GM21723 (cell line): ENCODE data around the gene NAALADL2.
"Not testable (repeated sequence)": the region's sequence is repeated elsewhere in the genome, so short reads cannot be mapped to it uniquely, and the experiment has no call there.

ENCODE experiments used
- ATAC-seq: cut with Tn5 transposase; IDR thresholded peaks from one replicate; pipeline ENCODE4 v1.9.1; 2021; ENCODE audit warnings: mild to moderate bottlenecking, moderate library complexity; ENCODE audit not compliant: unreplicated experiment

Gene NAALADL2

DNA sequence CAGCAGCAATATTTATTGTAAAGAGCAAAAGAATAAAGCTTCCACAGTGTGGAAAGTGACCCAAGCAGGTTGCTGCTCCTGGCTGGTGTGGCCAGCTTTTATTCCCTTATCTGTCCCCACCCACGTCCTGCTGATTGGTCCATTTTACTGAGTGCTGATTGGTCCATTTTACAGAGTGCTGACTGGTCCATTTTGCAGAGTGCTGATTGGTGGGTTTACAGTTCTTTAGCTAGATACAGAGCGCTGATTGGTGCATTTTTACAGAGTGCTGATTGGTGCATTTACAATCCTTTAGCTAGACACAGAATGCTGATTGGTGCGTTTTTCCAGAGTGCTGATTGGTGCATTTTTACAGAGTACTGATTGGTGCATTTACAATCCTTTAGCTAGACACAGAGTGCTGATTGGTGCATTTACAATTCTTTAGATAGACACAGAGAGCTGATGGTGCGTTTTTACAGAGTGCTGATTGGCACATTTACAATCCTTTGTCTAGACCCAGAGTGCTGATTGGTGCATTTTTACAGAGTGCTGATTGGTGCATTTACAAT lies 601.8 kb downstream of the NAALADL2 start:
- not testable (repeated sequence) for ATAC-seq

DNA sequence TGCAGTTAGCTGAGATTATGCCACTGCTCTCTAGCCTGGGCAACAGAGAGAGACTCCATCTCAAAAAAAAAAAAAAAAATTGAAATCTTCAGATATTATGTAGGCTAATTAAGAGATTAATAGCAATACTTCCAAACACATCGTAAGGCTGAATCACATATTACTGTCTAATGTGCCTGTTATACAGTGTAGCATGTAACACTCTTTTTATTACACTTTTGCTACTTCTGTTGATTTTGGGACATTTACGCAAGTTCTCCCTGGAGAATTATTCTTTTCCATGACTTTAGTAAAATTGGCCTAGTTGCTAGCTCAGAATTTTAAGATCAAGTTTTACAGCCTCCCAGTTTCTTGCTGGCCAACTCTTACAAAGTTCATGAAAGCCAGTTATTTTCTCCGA lies 605.2 kb downstream of the NAALADL2 start:
- no peak for ATAC-seq

DNA sequence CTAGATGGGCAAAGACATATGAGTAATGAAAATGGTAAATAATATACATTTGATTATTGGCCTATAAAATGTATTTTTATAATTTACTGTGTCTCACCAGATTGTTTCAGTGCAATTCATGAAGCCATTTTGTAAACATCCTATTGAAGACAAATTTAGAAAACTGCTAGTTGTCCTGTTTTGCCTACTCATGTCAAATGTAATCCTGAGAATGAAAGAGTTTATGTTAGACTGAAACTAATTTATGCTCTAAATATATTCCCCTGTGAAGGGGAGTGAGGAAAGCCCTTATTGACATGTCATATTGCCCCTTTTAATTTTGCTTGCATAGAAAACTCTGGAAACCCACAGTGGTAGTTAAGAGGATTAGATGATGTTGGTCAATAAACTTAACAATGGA lies 610.0 kb downstream of the NAALADL2 start:
- no peak for ATAC-seq

DNA sequence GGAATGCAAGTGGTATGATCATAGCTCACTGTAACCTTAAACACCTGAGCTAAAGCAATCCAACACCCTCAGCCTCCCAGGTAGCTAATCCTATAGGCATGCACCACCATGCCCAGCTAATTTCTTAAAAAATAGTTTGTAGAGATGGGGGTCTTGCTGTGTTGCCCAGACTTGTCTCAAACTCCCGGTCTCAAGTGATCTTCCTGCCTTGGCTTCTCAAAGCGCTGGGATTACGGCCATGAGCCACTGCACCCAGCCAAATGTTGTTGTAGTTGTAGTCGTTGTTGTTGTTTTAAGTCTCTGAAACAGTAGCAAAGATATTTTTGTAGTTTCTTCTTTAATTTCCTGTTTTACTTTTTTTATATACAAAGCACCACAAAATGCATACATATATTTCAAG lies 616.6 kb downstream of the NAALADL2 start:
- ATAC-seq: no peak

DNA sequence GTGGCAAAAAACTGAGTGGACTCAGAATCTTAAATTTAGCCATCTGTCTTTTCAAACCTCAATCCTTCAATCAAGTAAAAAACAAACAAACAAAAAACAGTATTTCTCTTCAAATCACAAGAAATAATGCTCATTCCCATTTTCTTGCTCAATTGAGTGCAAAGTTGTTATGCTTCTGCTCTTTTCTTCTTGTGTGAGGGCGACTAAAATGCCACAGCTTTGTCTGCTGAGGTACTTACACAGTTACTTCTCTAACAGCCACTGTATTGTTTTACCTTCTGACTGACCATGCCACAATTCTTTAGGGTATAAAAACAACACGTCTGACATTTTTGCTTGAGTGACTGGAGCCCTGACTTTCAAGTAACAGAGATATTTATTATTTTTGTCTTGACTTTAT lies 617.4 kb downstream of the NAALADL2 start:
- ATAC-seq: no peak

DNA sequence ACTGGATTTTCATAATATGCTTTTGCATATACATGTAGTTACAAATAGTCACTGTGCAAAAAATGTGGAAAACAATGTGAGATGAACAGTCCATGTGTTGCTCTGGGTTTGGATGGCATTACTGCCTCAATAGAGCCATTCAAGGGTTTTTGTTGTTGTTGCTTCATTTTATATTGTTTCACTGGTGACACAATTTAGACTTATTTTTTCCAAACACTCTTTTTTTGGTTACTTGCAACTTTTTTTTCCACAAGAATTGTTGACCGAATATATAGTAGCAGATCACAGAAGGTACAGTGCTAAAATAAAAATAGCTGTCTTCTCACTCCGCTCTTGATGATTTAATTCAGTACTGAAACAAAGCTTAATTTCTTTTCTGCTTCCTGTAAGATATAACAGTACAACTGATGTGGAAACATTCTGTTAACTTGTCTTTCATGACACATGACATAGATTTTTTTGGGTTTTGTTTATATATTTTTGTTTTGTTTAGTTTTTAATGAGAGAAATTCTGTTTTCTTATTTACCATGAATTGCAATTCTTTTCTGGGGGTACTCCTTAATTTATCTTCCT lies 618.6 kb downstream of the NAALADL2 start:
- ATAC-seq: peak; percentile 87

DNA sequence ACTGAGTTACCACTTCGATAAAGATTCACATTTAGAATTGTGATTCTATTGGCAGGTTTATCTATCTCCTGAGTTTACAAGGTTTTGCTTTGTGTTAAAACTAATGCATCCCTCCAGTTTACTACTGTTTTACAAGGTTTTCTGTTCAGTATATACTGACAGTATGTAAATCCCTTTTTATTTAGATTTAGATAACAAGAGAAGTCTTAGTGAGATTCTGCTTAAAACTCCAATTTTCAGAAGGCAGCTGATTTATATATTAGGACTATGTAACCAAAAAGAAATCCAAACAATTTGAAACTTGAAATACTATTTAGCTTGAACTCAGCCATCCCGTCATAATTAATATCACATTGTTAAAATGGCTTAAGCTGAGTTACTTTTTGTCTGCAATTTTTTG lies 619.2 kb downstream of the NAALADL2 start:
- ATAC-seq: no peak

DNA sequence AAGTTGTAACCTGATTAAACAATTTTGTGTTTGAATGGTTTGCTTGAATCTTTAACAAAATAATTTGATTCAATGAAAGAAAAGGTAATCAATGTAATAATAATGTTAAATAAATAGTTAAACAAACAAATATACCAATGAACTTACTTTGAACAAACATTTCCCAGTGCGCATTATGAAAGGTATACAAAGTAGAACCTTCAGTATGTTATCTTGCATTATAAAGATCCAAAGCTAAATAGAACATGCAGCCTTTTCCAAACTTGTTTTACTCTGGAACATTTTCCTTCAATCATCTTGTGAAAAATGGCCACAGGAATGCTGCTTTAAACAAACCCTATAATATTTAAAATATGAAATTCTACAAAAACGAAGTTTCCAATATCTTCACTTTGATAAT lies 620.0 kb downstream of the NAALADL2 start:
- ATAC-seq: no peak

DNA sequence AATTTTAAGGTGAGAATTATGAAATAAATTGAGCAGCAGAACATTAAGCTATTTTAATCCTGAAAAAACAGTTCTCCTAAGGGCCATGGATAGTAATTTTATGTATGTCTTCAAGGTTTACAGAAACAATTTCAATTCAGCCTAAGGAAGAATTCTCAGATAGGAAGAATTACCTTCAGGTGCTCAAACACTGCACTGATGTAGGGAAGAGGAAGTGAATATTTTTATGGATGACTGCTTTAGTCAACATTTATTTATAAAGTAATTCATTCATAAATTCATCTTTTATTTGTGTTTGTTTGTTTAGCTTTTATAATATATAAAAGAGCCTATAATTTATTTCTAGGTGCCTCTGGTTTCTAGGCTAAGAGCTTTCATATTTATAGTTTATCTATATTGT lies 620.7 kb downstream of the NAALADL2 start:
- no peak for ATAC-seq

DNA sequence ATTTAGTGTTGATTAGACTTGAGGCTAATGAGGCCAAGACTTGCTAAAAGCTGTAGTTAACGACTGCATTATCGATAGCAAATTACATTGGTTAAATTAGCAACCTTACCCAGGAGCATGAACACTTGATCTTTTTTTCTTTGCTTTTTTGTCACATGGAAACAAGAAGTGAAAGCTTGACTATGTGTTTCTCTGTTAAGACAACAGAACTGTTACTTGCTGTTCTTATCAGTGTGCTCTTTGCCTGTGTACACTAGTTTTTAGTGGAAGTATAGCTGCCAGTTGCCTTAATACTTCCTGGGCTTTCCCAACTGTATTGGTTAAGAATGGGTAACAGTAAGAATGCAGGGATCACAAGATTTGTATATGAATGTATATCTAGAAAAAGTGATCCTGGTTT lies 625.5 kb downstream of the NAALADL2 start:
- ATAC-seq: peak; percentile 48

DNA sequence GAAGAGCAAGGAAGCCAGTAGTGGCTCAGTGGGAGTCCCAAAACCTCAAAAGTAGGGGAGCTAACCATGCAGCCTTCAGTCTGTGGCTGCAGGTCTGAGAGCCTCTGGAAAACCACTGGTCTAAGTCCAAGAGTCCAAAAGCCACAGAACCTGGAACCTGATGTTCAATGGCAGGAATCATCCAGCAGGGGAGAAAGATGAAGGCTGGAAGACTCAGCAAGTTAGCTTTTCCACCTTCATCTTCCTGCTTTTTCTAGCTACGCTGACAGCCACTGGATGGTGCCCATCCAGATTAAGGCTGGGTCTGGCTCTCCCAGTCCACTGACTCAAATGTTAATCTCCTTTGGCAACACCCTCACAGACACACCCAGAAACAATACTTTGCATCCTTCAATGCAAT lies 626.3 kb downstream of the NAALADL2 start:
- ATAC-seq: no peak

DNA sequence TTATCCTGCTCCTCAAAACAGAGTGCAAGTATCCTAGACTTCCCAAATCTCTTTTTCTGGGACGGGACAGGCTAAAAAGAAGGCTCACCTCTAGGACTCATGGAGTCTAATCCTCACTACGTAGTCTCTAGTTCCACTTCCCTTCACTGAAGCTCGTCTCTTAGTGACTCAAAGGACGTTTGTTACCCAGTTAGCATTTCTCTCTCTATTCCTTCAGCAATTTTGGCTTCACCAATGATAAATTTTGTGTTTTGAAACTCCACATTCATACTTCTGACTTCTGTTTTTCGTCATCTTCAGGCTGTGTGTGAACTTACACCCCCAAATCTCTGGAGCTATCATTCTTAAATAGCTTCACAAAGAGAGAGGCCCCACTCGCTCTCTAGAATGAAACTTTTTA lies 627.1 kb downstream of the NAALADL2 start:
- peak; percentile 58 for ATAC-seq

DNA sequence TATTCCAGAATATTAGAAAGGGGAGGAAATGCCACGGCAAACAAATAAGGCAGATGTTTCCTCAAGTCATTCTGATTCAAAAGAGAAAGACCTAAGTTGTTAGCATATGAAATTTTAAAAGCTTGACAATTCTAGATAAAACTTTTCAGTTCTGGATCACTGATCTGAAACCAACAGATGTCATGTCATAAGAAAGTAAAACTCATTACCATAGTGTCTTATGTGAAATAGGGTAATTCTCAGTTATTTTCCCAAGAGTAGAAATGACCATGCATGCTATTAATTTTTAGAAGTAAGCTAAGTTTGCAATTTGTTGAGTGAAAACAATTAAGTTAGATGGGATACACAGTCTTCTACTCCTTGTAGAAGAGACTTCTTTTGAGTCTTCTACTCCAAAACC lies 630.3 kb downstream of the NAALADL2 start:
- peak; percentile 68 for ATAC-seq

DNA sequence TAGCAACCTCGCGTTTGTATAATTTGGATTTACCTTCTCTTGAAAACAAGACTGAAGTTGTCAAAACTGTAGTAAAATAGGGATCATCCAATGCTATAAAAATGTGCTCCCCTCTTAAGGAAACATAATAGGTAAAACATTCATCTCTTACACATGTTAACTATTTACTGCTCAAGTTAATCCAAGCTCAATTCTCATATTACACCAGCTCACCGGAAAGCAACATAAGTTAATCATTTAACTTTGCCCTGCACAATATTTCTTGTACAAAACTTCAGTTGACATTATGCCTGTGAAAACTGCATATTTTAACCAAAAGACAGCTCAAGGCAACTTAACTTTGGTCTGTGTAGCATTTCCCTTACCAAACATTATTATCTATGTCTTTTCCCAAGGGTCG lies 634.2 kb downstream of the NAALADL2 start:
- no peak for ATAC-seq

DNA sequence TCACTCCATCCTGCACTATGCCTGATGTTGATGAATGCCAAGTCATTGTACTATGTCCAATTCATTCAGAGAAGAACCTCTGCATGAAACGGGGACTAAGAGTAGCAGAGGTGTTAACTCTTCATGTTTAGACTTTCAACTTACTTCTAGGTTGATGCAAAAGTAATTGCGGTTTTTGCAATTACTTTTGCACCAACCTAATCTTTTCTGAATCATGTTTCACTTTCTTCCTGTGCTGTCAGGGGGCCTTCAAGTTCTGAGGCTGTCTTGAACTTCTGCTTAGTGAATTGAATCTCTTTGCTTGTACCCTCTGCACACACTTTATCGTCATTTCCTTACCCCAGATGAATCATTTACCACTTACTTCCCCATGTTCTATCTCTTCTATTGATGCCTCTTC lies 636.2 kb downstream of the NAALADL2 start:
- ATAC-seq: no peak

DNA sequence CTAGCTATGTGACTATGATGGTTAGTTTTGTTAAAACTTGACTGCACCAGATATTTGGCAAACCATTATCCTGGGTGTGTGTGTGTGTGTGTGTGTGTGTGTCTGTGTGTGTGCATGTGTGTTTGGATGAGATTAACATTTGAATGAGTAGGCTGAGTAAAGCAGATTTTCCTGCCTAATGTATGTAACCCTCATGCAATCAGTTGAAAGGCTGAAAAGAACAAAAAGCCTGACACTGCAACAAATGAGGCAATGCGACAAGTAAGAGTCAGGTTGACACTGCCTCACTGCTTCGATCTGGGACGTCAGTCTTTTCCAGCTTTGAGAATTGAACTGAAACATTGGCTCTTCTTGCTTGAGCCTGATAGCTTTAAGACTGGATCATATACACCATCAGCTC lies 643.0 kb downstream of the NAALADL2 start:
- no peak for ATAC-seq

DNA sequence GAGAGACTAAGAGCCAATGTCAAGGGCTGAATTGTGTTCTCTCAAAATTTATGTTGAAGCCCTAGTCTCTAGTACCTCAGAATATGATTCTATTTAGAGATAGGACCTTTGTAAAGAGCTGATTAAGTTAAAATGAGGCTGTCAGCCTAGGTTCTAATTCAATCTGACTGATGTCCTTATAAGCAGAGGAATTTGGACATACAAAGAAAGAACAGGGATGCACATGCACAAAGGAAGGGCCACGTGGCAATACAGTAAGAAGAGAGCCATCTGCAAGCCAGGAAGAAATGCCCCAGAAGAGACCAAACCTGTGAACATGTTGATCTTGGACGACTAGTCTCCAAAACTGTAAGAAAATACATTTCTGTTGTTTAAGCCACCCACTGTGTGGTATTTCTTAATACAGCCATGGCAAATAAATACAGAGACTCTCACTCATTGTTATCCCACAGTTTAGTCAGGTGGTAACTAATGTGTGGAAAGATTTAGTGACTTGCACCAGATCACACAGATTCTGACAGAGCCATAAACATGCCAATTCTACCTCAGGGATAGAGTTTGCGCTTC lies 652.2 kb downstream of the NAALADL2 start:
- no peak for ATAC-seq

DNA sequence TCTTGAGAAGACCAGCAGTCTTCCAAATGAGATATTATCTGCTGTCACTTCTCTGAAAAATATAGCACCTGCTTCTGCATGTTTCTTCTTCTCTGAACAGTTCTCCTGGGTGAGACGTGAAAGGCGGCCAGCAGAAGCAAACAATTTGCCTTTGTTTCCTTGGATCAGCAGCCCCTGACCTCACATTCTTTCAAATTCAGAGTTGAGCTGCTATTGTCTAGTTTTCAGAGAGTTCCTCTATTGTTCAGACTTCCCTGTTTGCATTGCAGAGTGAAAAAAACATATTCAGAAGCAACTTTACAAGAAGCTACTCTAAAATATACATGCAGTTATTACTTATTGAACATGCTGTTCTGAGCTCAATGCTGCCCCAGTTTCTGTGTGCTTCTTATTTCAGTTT lies 653.6 kb downstream of the NAALADL2 start:
- ATAC-seq: no peak

DNA sequence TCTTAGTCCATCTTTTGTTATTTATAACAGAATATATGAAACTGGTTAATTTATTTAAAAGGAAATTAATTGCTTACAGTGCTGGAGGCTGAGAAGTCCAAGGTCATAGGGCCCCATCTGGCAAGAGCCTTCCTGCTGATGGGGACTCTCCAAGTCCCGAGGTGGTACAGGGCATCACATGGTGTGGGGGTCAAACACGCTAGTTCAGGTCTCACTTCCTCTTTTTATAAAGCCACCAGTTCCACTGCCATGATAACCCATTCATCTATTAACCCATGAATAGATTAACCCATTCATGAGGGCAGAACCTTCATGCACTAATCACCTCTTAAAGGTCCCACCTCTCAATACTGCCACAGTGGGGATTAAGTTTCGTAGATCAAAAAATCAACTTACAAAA lies 659.3 kb downstream of the NAALADL2 start:
- no peak for ATAC-seq

DNA sequence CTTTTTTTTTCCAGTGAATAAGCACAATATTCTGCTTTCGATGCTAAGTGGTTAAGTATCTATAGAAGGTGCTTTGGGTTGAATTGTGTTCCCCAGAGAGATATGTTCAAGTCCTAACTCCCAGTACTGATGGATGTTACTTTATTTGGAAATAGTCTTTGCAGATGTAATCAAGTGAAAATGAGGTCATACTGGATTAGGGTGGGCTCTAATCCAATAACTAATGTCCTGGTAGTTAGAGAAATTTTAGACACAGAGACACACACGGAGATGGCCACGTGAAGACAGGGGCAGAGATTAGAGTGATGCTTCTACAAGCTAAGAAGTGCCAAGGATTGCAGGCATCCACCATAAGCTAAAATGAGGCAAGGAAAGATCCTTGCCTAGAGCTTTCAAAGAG lies 662.3 kb downstream of the NAALADL2 start:
- no peak for ATAC-seq

DNA sequence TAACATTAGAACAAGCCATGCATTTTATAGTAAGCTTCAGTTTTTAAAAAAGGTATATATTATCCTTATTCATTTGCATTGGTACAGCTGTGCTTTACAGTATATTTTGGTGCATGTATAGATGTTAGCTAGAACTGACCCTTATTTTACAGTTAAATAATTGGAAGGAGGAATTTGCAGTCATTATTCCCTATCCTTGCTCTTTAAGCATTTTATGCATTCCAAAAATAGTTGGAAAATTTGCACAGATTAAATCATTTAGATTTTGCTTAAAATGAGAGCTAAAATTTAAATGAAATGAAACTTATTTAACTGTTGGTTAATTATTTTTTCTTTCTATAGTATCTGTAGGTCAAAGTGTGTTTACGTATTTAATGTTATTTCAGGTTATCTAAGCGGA lies 667.1 kb downstream of the NAALADL2 start:
- ATAC-seq: no peak

DNA sequence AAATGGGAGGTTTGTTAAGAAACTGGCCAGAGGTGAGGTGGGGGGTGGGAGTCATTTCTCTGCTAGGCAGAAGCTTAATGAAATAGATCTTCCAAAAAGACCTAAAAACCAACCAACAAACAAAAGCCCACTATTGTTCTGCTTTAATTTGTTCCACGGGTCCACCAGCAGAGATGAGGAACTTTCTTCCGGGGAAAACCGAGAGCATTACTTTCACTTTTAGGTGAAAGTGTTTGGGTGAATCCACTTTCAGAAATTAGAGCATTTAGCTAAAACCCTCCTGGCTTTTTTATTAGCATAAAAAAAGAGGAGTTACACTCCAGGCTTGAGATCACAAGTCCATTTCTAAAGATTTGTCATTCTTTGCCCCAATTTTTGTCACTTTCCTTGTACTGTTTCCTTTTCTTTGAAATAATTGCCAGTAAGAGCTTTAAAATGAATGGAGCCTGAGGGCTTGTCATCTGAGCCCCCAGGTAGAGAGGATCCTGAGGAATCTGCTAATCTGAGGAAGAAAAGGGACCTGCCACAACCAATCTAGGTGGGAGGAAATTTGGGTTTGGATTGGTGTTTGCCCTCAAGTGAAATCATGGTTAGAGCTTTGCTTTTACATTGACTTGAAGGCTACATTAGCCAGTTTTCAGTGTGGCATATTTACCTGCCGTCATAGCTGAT lies 667.6 kb downstream of the NAALADL2 start:
- no peak for ATAC-seq
